ENCODE measurements around the gene SPATA21.

DNA sequence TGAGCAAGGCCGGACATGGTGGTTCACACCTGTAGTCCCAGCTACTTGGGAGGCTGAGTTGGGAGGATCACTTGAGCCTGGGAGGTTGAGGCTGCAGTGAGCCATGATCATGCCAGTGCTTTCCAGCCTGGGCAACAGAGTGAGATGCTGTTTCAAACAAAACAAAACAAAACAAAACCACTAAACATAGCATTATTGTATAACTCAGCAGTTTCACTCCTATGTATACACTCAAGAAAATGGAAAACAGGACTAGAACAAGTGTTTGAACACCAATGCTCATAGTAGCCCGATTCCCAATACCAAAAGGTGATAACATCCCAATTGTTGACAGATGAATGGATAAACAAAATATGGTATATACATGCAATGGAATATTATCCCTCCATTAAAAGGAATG, 1.3 kb upstream of the SPATA21 start:
- TF ChIP-seq, protein P1, sequence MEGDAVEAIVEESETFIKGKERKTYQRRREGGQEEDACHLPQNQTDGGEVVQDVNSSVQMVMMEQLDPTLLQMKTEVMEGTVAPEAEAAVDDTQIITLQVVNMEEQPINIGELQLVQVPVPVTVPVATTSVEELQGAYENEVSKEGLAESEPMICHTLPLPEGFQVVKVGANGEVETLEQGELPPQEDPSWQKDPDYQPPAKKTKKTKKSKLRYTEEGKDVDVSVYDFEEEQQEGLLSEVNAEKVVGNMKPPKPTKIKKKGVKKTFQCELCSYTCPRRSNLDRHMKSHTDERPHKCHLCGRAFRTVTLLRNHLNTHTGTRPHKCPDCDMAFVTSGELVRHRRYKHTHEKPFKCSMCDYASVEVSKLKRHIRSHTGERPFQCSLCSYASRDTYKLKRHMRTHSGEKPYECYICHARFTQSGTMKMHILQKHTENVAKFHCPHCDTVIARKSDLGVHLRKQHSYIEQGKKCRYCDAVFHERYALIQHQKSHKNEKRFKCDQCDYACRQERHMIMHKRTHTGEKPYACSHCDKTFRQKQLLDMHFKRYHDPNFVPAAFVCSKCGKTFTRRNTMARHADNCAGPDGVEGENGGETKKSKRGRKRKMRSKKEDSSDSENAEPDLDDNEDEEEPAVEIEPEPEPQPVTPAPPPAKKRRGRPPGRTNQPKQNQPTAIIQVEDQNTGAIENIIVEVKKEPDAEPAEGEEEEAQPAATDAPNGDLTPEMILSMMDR (IDR thresholded peaks at IDR 0.05) = no peak
- TF ChIP-seq POLR2A (IDR thresholded peaks at IDR 0.05) = no peak

Data from esophagus squamous epithelium (tissue), 4 donors.